ENCODE measurements around the gene EPHA5.

GRCh38 chr4:65600656-65601055 lies 69.6 kb downstream of the EPHA5 start:
- TF ChIP-seq POLR2AphosphoS5 (IDR thresholded peaks at IDR 0.05; ENCODE audit: low read depth, low read length): no peak
- TF ChIP-seq, protein P1, sequence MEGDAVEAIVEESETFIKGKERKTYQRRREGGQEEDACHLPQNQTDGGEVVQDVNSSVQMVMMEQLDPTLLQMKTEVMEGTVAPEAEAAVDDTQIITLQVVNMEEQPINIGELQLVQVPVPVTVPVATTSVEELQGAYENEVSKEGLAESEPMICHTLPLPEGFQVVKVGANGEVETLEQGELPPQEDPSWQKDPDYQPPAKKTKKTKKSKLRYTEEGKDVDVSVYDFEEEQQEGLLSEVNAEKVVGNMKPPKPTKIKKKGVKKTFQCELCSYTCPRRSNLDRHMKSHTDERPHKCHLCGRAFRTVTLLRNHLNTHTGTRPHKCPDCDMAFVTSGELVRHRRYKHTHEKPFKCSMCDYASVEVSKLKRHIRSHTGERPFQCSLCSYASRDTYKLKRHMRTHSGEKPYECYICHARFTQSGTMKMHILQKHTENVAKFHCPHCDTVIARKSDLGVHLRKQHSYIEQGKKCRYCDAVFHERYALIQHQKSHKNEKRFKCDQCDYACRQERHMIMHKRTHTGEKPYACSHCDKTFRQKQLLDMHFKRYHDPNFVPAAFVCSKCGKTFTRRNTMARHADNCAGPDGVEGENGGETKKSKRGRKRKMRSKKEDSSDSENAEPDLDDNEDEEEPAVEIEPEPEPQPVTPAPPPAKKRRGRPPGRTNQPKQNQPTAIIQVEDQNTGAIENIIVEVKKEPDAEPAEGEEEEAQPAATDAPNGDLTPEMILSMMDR (IDR thresholded peaks at IDR 0.05): no peak
- no peak for TF ChIP-seq REST (IDR thresholded peaks at IDR 0.05; ENCODE audit: insufficient read depth in 1 of 2, low read depth in 2 of 2, low read length in 1 of 2)
- no peak for TF ChIP-seq SIN3A (IDR thresholded peaks at IDR 0.05; ENCODE audit: borderline replicate concordance, insufficient read depth, low read depth, low read length)
- TF ChIP-seq TCF7L2 (IDR thresholded peaks at IDR 0.05; ENCODE audit: low read depth, low read length): no peak
